ENCODE measurements around the gene NUP42. TPM values are rescaled to one million over a fixed set of nuclear protein-coding genes. Genes with fewer than 3 reads are reported as not detected.

The NUP42 gene
- total RNA-seq, 2 experiments from 2014 or later: 30.1 to 32.6 TPM

Other genes with a start within 250 kb of the NUP42 start
- 10 to 100 TPM; 17.8 to 18.5 TPM for gene HYCC1, start 167.9 kb upstream of the NUP42 start, total RNA-seq
- 10 to 100 TPM; 17.1 to 18.2 TPM for gene KLHL7, start 76.3 kb upstream of the NUP42 start, total RNA-seq
- 1 to 10 TPM; 1.2 to 1.5 TPM for gene GPNMB, start 64.7 kb downstream of the NUP42 start, total RNA-seq
- 100 to 1,000 TPM in 1 of 2 experiments, 10 to 100 TPM in 1; 99.1 to 101 TPM for gene MALSU1, start 117.3 kb downstream of the NUP42 start, total RNA-seq